Adrenal gland (tissue), 12 donors: ENCODE results near the gene NR5A1. TPM values are rescaled to one million over a fixed set of nuclear protein-coding genes. Genes with fewer than 3 reads are reported as not detected.

Experiments
- DNase-seq, 7 donors: peaks; one replicate each; pipeline ENCODE4 v3.0.0-alpha.2; 2019 to 2020
- H3K27ac ChIP-seq, 5 donors: fragments of 200-600 bp; sonication (generic) in 4 of 5; 1 replicate in 3 of 5; 2 replicates in 2 of 5; pipeline versions ENCODE4 v1.5.1 to v1.8.0; 2016 to 2020; ENCODE audit warnings: mild to moderate bottlenecking in 1 of 5
- H3K27me3 ChIP-seq: fragments of 200-600 bp; 2 replicates; pipeline ENCODE4 v1.8.0; 2021
- H3K36me3 ChIP-seq, 2 donors: fragments of 200-600 bp; replicated peaks in 1 of 2; 1 replicate in 1 of 2; 2 replicates in 1 of 2; pipeline versions ENCODE4 v1.5.1 to v1.8.0; 2018 to 2022
- H3K4me1 ChIP-seq, 2 donors: fragments of 200-600 bp; replicated peaks in 1 of 2; 1 replicate in 1 of 2; 2 replicates in 1 of 2; pipeline versions ENCODE4 v1.5.1 to v1.8.0; 2018 to 2021
- H3K4me3 ChIP-seq, 4 donors: fragments of 200-600 bp; sonication (generic) in 3 of 4; one replicate each; pipeline ENCODE4 v1.5.1; 2016 to 2018
- H3K9me3 ChIP-seq, 3 donors: fragments of 200-600 bp; sonication (generic) in 1 of 3; replicated peaks in 1 of 3; 1 replicate in 2 of 3; 2 replicates in 1 of 3; pipeline versions ENCODE4 v1.5.1 to v1.8.0; 2016 to 2021
- CTCF ChIP-seq, 6 experiments: fragments of 450-650 bp in 4 of 6; fragments of 200-600 bp in 2 of 6; sonication (generic) in 1 of 6; IDR thresholded peaks; 1 replicate in 5 of 6; 2 replicates in 1 of 6; pipeline versions ENCODE4 v1.5.1 to v1.8.0; 2016 to 2021; ENCODE audit warnings: antibody characterized with exemption in 6 of 6, mild to moderate bottlenecking in 2 of 6, moderate library complexity in 1 of 6
- POLR2A ChIP-seq, 2 donors: fragments of 450-650 bp; IDR thresholded peaks; one replicate each; pipeline ENCODE4 v1.6.1; 2017; ENCODE audit warnings: antibody characterized with exemption in 2 of 2, mild to moderate bottlenecking in 2 of 2, moderate library complexity in 1 of 2
- WGBS, 4 donors: extraction: QIAGEN DNeasy Blood & Tissue Kit in 2 of 4; methylation state at CpG; one replicate each; pipeline versions ENCODE4 v1.1.5 to v1.1.7; 2013 to 2017; 5-methylcytosine and 5-hydroxymethylcytosine counted together
- intact Hi-C, 2 donors: fragments of 100-400 bp; cut with DNase I; formaldehyde crosslinking; loops; one replicate each; pipeline versions ENCODE4 v1.14.1 to v1.15.0; 2022 to 2023
- polyA plus RNA-seq, 3 donors: library from polyadenylated mRNA; stranded (reverse); fragments of 200-250 nt in 2 of 3; fragments of 350-450 nt in 1 of 3; fragmentation: Illumina TruSeq in 1 of 3; extraction: RNeasy Lipid Tissue Mini Kit (QIAGEN cat#74804) in 1 of 3; gene quantifications; one replicate each; pipeline ENCODE4 v1.2.3, GENCODE V29; 2013 to 2014
- total RNA-seq, 9 donors: library from RNA; depleted of rRNA in 4 of 9; stranded (reverse); fragments of >200 nt in 4 of 9; fragments of 120-200 nt in 1 of 9; fragmentation: NEBNext Ultra II Directional in 1 of 9; extraction: Animal tissue kit (Norgen Biotek cat#: 25700) in 1 of 9; gene quantifications; one replicate each; pipeline versions ENCODE4 v1.1.0 to v1.2.4, GENCODE V29; 2013 to 2023
- donor health status: healthy with polysubstance abuse.
- donor health status: Bipolar disorder and iron deficiency.
- donor health status: DM: yes; HTN: yes; CAD: no.
- donor health status: DM: no; HTN: no; CAD: no.
- donor health status: DM: no; HTN: no; CAD: no.
- donor health status: DM: yes; HTN: yes; CAD: no.

NR5A1 gene
- total and polyA plus RNA-seq, 12 donors, result 110 to 637 (median 216) TPM

GRCh38 chr9:124440786-124441185 is 66.4 kb downstream of the NR5A1 start:
- H3K4me3 ChIP-seq, result no peak overlapping the region
- no peaks in the 10 kb centered on the region for H3K4me1 ChIP-seq
- intact Hi-C loops, result no loop called here
- no peaks in the 10 kb centered on the region for H3K36me3 ChIP-seq
- DNase-seq, result peak in 3 of 7 donors; percentile 9 to 21 (median 9)
- TF ChIP-seq CTCF (IDR thresholded peaks at IDR 0.05) (no peak), POLR2A (IDR thresholded peaks at IDR 0.05) (no peak)
- no peaks in the 10 kb centered on the region for H3K27me3 ChIP-seq
- no peaks in the 10 kb centered on the region for H3K9me3 ChIP-seq
- WGBS, 4 donors, result 74 to 89% (median 84%) methylated on average over 8 to 10 of the region's 10 CpGs
- no peak overlapping the region for H3K27ac ChIP-seq

DNA sequence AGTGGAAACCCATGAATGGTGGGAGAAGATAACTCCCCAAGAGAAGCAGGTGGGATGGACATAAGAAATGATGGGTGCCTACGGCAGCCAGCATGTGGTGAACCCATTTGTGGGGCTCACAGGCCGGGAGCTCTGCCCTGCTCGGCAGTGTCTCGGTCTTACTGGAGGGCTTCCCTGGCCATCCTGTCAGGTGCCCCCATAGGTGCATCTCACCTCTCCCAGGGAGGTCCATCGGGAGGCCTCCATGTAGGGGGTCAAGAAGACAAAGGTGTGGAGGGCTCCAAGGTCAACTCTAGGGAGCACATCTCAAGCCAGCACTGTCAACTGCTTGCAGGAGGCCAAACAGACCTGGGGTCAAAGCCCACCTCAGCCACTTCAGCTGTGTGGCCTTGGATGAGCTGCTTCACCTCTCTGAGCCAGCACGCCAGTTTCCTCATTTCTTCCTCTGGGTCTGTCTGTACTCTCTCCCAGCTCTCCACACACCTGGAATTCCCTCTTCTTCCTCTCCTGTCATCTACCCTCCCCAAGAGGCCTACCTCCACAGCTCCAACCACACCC is 67.4 kb downstream of the NR5A1 start:
- TF ChIP-seq CTCF (IDR thresholded peaks at IDR 0.05) (no peak), POLR2A (IDR thresholded peaks at IDR 0.05) (no peak)
- Histone ChIP-seq H3K36me3 (no peaks in the 10 kb centered on the region), H3K27ac (no peak overlapping the region), H3K4me1 (no peaks in the 10 kb centered on the region), H3K27me3 (no peaks in the 10 kb centered on the region), H3K9me3 (no peaks in the 10 kb centered on the region), H3K4me3 (no peak overlapping the region)
- 80 to 98% (median 95%) methylated on average over 3 to 6 of the region's 6 CpGs for WGBS, 4 donors
- DNase-seq, result peak in 3 of 7 donors; percentile 7 to 30 (median 8)
- intact Hi-C loops, result no loop called here

GRCh38 chr9:124439086-124439485 is 68.1 kb downstream of the NR5A1 start:
- WGBS, 4 donors, result 86 to 95% (median 89%) methylated on average over 1 of the region's 1 CpG
- peak in 1 of 7 donors; percentile 3 for DNase-seq
- H3K9me3 ChIP-seq, result no peaks in the 10 kb centered on the region
- H3K4me3 ChIP-seq, result no peak overlapping the region
- no peak overlapping the region for H3K27ac ChIP-seq
- no peaks in the 10 kb centered on the region for H3K36me3 ChIP-seq
- H3K27me3 ChIP-seq, result no peaks in the 10 kb centered on the region
- H3K4me1 ChIP-seq, result no peaks in the 10 kb centered on the region
- intact Hi-C loops, result no loop called here
- no peak for TF ChIP-seq CTCF (IDR thresholded peaks at IDR 0.05)
- no peak for TF ChIP-seq POLR2A (IDR thresholded peaks at IDR 0.05)

GRCh38 chr9:124438091-124438490 is 69.1 kb downstream of the NR5A1 start:
- Histone ChIP-seq H3K27ac (no peak overlapping the region), H3K4me3 (no peak overlapping the region), H3K36me3 (no peaks in the 10 kb centered on the region), H3K27me3 (no peaks in the 10 kb centered on the region), H3K9me3 (no peaks in the 10 kb centered on the region), H3K4me1 (no peaks in the 10 kb centered on the region)
- 62 to 77% (median 69%) methylated on average over 6 to 9 of the region's 9 CpGs for WGBS, 4 donors
- TF ChIP-seq CTCF (IDR thresholded peaks at IDR 0.05) (no peak), POLR2A (IDR thresholded peaks at IDR 0.05) (no peak)
- intact Hi-C loops, result no loop called here
- peak in 5 of 7 donors; percentile 51 to 82 (median 66) for DNase-seq
